ENCODE results near the gene INAFM2.

INAFM2 gene

GRCh38 chr15:40293905-40294895 lies 29.3 kb upstream of the INAFM2 start:
- Histone ChIP-seq H3K27me3 (replicated peaks; ENCODE audit: control insufficient read depth, insufficient read depth, low read length) (no peaks in the 10 kb centered on the region), H3K4me3 (replicated peaks; ENCODE audit: low read depth, low read length) (no peak overlapping the region), H3K36me3 (ENCODE audit: control insufficient read depth, insufficient read depth, low read length) (peaks cover 1% of the 10 kb centered on the region)
- DNase-seq (ENCODE audit: extremely low read depth, insufficient read length), result no peak
- TF ChIP-seq CTCF (IDR thresholded peaks at IDR 0.05; ENCODE audit: insufficient read depth, low read length, poor library complexity, severe bottlenecking), result no peak

- no peak for DNase-seq (ENCODE audit: extremely low read depth, insufficient read length)
- Histone ChIP-seq H3K27me3 (replicated peaks; ENCODE audit: control insufficient read depth, insufficient read depth, low read length) (no peaks in the 10 kb centered on the region), H3K4me3 (replicated peaks; ENCODE audit: low read depth, low read length) (no peak overlapping the region), H3K36me3 (ENCODE audit: control insufficient read depth, insufficient read depth, low read length) (no peaks in the 10 kb centered on the region; the same call in 1 of the 2 replicates)
- no peak for TF ChIP-seq CTCF (IDR thresholded peaks at IDR 0.05; ENCODE audit: insufficient read depth, low read length, poor library complexity, severe bottlenecking)
These were observed 28.2 kb upstream of the INAFM2 start for GRCh38 chr15:40295297-40295696.

GRCh38 chr15:40295877-40296560 lies 27.5 kb upstream of the INAFM2 start:
- TF ChIP-seq CTCF (IDR thresholded peaks at IDR 0.05; ENCODE audit: insufficient read depth, low read length, poor library complexity, severe bottlenecking), result no peak
- Histone ChIP-seq H3K36me3 (ENCODE audit: control insufficient read depth, insufficient read depth, low read length) (no peaks in the 10 kb centered on the region; the same call in none of the 2 replicates), H3K4me3 (replicated peaks; ENCODE audit: low read depth, low read length) (no peak overlapping the region), H3K27me3 (replicated peaks; ENCODE audit: control insufficient read depth, insufficient read depth, low read length) (no peaks in the 10 kb centered on the region)
- DNase-seq (ENCODE audit: extremely low read depth, insufficient read length), result no peak

- no peak for TF ChIP-seq CTCF (IDR thresholded peaks at IDR 0.05; ENCODE audit: insufficient read depth, low read length, poor library complexity, severe bottlenecking)
These were observed 26.8 kb upstream of the INAFM2 start for GRCh38 chr15:40296561-40297230.

GRCh38 chr15:40297356-40297755 lies 26.1 kb upstream of the INAFM2 start:
- no peak for DNase-seq (ENCODE audit: extremely low read depth, insufficient read length)
- TF ChIP-seq CTCF (IDR thresholded peaks at IDR 0.05; ENCODE audit: insufficient read depth, low read length, poor library complexity, severe bottlenecking), result no peak
- H3K27me3 ChIP-seq (replicated peaks; ENCODE audit: control insufficient read depth, insufficient read depth, low read length), result no peaks in the 10 kb centered on the region
- no peaks in the 10 kb centered on the region; the same call in none of the 2 replicates for H3K36me3 ChIP-seq (ENCODE audit: control insufficient read depth, insufficient read depth, low read length)
- no peak overlapping the region for H3K4me3 ChIP-seq (replicated peaks; ENCODE audit: low read depth, low read length)

More at GRCh38 chr15:40296561-40297230, 26.8 kb upstream of the INAFM2 start:
- Histone ChIP-seq H3K36me3 (ENCODE audit: control insufficient read depth, insufficient read depth, low read length) (no peaks in the 10 kb centered on the region; the same call in none of the 2 replicates), H3K4me3 (replicated peaks; ENCODE audit: low read depth, low read length) (no peak overlapping the region), H3K27me3 (replicated peaks; ENCODE audit: control insufficient read depth, insufficient read depth, low read length) (no peaks in the 10 kb centered on the region)
- DNase-seq (ENCODE audit: extremely low read depth, insufficient read length), result no peak
